HepG2 (cell line): ENCODE data around the gene UNC13D. TPM values are rescaled to one million over a fixed set of nuclear protein-coding genes. Genes with fewer than 3 reads are reported as not detected.
A peak's percentile ranks its signal among the peaks of the same experiment; 100 is the strongest.

Experiments used
- BHLHE40 ChIP-seq: IDR thresholded peaks from 2 replicates; pipeline ENCODE4 v1.6.1; 2011; ENCODE audit warnings: low read length, improper control_type of control experiment
- HES4 ChIP-seq: sonication (generic); formaldehyde crosslinking; IDR thresholded peaks from 2 replicates; pipeline ENCODE4 v1.9.0; 2021; ENCODE audit warnings: mild to moderate bottlenecking, missing genetic modification reagents, borderline replicate concordance
- HNRNPK ChIP-seq: fragments of 200-400 bp; formaldehyde crosslinking; IDR thresholded peaks from 2 replicates; pipeline ENCODE4 v1.6.1; 2018; ENCODE audit warnings: low read length, low read depth, moderate library complexity, mild to moderate bottlenecking; ENCODE audit not compliant: poor library complexity, severe bottlenecking
- MXI1 ChIP-seq: IDR thresholded peaks from 3 replicates; pipeline ENCODE4 v1.6.1; 2012; ENCODE audit warnings: low read depth, low read length, inconsistent platforms, borderline replicate concordance
- SALL2 ChIP-seq: sonication (generic); formaldehyde crosslinking; IDR thresholded peaks from 2 replicates; pipeline ENCODE4 v1.8.1; 2023; ENCODE audit warnings: mild to moderate bottlenecking, missing genetic modification reagents, inconsistent platforms
- SIX4 ChIP-seq: sonication (generic); formaldehyde crosslinking; IDR thresholded peaks from 2 replicates; pipeline ENCODE4 v1.4.0; 2020; ENCODE audit warnings: missing genetic modification reagents
- TOE1 ChIP-seq: sonication (generic); formaldehyde crosslinking; IDR thresholded peaks from 2 replicates; pipeline ENCODE4 v1.4.0; 2020; ENCODE audit warnings: mild to moderate bottlenecking, missing genetic modification reagents
- ZFP36L2 ChIP-seq: sonication (generic); formaldehyde crosslinking; IDR thresholded peaks from 2 replicates; pipeline ENCODE4 v1.4.0; 2020; ENCODE audit warnings: missing genetic modification reagents
- ZNF460 ChIP-seq: sonication (generic); formaldehyde crosslinking; IDR thresholded peaks from 2 replicates; pipeline ENCODE4 v1.5.1; 2020; ENCODE audit warnings: missing genetic modification reagents, mild to moderate bottlenecking, borderline replicate concordance
- ZNF564 ChIP-seq: sonication (generic); formaldehyde crosslinking; IDR thresholded peaks from 2 replicates; pipeline ENCODE4 v1.8.1; 2023; ENCODE audit warnings: mild to moderate bottlenecking, missing genetic modification reagents
- ZNF709 ChIP-seq: sonication (generic); formaldehyde crosslinking; IDR thresholded peaks from 2 replicates; pipeline ENCODE4 v1.5.0; 2020; ENCODE audit warnings: mild to moderate bottlenecking, missing genetic modification reagents
- polyA plus RNA-seq, 8 experiments: library from polyadenylated mRNA; depleted of rRNA in 3 of 8; stranded (reverse) in 7 of 8; unstranded in 1 of 8; fragments of >200 nt; fragmentation: Illumina TruSeq in 4 of 8; extraction: Trizol in 4 of 8; gene quantifications; 2 replicates each; pipeline versions ENCODE4 v1.2.1 to v1.2.3, GENCODE V29; 2011 to 2016; ENCODE audit warnings: low read depth in 4 of 8, missing spikeins in 1 of 8, mixed read lengths in 1 of 8; ENCODE audit not compliant: insufficient read depth in 1 of 8
- total RNA-seq, 5 experiments: library from RNA; depleted of rRNA; stranded (reverse); fragments of >200 nt; fragmentation: Illumina TruSeq; extraction: Trizol; gene quantifications; 2 replicates each; pipeline ENCODE4 v1.2.3, GENCODE V29; 2016; ENCODE audit warnings: low read depth in 1 of 5
- TF ChIP-seq, protein P1 (sequence below): sonication (generic); formaldehyde crosslinking; IDR thresholded peaks from 2 replicates; pipeline ENCODE4 v1.5.1; 2020; ENCODE audit warnings: missing genetic modification reagents, mild to moderate bottlenecking, borderline replicate concordance
- TF ChIP-seq, protein P2 (sequence below): sonication (generic); formaldehyde crosslinking; conservative IDR thresholded peaks from 2 replicates; pipeline ENCODE4 v1.8.0; 2022; ENCODE audit warnings: mild to moderate bottlenecking, moderate library complexity, missing genetic modification reagents
- TF ChIP-seq, protein P3 (sequence below): sonication (generic); formaldehyde crosslinking; IDR thresholded peaks from 2 replicates; pipeline ENCODE4 v1.5.1; 2020; ENCODE audit warnings: missing genetic modification reagents, mild to moderate bottlenecking, borderline replicate concordance
- TF ChIP-seq, protein P4 (sequence below): IDR thresholded peaks from 2 replicates; pipeline ENCODE4 v1.6.1; 2016; ENCODE audit warnings: missing genetic modification reagents, missing compliant biosample characterization
- TF ChIP-seq, protein P5 (sequence below): sonication (generic); formaldehyde crosslinking; IDR thresholded peaks from 2 replicates; pipeline ENCODE4 v1.5.0; 2020; ENCODE audit warnings: mild to moderate bottlenecking, low read depth, missing genetic modification reagents, borderline replicate concordance
- TF ChIP-seq, protein P6 (sequence below): sonication (generic); formaldehyde crosslinking; IDR thresholded peaks from 2 replicates; pipeline ENCODE4 v1.8.0; 2022; ENCODE audit warnings: mild to moderate bottlenecking, missing genetic modification reagents, moderate library complexity
- TF ChIP-seq, protein P7 (sequence below): sonication (generic); formaldehyde crosslinking; IDR thresholded peaks from 2 replicates; pipeline ENCODE4 v1.4.0; 2020; ENCODE audit warnings: missing genetic modification reagents

Gene UNC13D
- total and polyA plus RNA-seq, 2 of the 13 experiments (the other 11 are each of a cell fraction or from before 2014, with no cell fraction given): 29.7 to 42.7 TPM

DNA sequence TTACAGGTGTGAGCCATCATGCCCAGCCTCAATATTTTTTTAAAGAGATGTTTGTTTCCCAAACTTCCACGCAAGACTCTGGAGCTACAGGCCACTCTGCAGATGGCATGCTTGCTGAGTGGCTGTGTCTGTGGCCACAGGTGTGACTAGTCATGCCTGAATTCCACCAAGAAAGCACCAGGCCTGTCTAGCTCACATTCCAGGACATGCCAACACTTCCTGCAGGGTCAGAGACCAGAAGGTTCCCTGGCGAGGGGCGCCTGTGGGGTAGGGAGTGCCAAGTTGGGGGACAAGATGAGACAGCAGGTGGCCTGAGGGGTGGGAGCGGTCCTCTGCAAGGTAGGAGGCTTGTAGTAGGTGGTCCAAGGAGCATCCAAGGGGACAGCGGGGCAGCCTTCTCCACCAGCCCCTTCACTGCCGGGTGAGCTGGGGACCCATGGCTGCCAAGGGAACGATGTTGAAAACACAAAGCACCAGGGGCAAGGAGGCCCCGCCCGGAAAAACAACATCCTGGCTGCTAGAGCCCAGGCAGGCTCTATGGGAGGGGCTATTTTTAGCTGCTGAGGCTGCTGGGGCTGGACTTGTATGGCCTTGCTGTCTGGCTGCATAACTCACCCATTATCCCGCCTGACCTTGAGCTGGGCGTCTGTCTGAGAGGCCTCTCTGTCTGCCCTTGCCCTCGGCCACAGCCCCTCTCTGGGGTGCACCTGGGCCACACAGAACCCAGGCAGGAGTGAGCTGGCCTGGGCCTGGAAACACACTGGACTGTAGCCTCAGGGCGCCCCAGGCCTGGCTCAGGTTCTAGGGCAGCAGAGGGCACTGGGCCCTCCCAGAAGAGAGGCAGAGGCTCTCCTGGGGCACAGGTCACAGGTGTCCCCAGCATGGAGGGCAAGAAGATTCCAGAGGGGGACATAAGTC, 28.5 kb upstream of the UNC13D start (continued):
- TF ChIP-seq, protein P1, sequence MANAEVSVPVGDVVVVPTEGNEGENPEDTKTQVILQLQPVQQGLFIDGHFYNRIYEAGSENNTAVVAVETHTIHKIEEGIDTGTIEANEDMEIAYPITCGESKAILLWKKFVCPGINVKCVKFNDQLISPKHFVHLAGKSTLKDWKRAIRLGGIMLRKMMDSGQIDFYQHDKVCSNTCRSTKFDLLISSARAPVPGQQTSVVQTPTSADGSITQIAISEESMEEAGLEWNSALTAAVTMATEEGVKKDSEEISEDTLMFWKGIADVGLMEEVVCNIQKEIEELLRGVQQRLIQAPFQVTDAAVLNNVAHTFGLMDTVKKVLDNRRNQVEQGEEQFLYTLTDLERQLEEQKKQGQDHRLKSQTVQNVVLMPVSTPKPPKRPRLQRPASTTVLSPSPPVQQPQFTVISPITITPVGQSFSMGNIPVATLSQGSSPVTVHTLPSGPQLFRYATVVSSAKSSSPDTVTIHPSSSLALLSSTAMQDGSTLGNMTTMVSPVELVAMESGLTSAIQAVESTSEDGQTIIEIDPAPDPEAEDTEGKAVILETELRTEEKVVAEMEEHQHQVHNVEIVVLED (CRISPR knock-in tag): peak; percentile 68
- TF ChIP-seq MXI1 (peak; percentile 63; the same call in 1 of the 3 replicates), HES4 (peak; percentile 65; the same call in 1 of the 2 replicates), BHLHE40 (no peak), ZNF564 (CRISPR knock-in tag) (0 out of 2 replicates have a peak, but pooled peaks have one; percentile 74), ZNF709 (peak; percentile 93; the same call in 1 of the 2 replicates), TOE1 (no peak), SALL2 (CRISPR knock-in tag) (peak; percentile 97), SIX4 (CRISPR knock-in tag) (peak; percentile 77; the same call in 1 of the 2 replicates), HNRNPK (no peak), ZFP36L2 (CRISPR knock-in tag) (0 out of 2 replicates have a peak, but pooled peaks have one; percentile 26), ZNF460 (peak; percentile 59; the same call in 1 of the 2 replicates)
- TF ChIP-seq, protein P2, sequence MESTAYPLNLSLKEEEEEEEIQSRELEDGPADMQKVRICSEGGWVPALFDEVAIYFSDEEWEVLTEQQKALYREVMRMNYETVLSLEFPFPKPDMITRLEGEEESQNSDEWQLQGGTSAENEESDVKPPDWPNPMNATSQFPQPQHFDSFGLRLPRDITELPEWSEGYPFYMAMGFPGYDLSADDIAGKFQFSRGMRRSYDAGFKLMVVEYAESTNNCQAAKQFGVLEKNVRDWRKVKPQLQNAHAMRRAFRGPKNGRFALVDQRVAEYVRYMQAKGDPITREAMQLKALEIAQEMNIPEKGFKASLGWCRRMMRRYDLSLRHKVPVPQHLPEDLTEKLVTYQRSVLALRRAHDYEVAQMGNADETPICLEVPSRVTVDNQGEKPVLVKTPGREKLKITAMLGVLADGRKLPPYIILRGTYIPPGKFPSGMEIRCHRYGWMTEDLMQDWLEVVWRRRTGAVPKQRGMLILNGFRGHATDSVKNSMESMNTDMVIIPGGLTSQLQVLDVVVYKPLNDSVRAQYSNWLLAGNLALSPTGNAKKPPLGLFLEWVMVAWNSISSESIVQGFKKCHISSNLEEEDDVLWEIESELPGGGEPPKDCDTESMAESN (CRISPR knock-in tag): peak; percentile 79; the same call in 1 of the 2 replicates
- TF ChIP-seq, protein P3, sequence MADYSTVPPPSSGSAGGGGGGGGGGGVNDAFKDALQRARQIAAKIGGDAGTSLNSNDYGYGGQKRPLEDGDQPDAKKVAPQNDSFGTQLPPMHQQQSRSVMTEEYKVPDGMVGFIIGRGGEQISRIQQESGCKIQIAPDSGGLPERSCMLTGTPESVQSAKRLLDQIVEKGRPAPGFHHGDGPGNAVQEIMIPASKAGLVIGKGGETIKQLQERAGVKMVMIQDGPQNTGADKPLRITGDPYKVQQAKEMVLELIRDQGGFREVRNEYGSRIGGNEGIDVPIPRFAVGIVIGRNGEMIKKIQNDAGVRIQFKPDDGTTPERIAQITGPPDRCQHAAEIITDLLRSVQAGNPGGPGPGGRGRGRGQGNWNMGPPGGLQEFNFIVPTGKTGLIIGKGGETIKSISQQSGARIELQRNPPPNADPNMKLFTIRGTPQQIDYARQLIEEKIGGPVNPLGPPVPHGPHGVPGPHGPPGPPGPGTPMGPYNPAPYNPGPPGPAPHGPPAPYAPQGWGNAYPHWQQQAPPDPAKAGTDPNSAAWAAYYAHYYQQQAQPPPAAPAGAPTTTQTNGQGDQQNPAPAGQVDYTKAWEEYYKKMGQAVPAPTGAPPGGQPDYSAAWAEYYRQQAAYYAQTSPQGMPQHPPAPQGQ: no peak; the same call in none of the 2 replicates
- TF ChIP-seq, protein P4, sequence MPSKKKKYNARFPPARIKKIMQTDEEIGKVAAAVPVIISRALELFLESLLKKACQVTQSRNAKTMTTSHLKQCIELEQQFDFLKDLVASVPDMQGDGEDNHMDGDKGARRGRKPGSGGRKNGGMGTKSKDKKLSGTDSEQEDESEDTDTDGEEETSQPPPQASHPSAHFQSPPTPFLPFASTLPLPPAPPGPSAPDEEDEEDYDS (CRISPR knock-in tag): peak; percentile 89
- TF ChIP-seq, protein P5, sequence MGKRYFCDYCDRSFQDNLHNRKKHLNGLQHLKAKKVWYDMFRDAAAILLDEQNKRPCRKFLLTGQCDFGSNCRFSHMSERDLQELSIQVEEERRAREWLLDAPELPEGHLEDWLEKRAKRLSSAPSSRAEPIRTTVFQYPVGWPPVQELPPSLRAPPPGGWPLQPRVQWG: no peak
- TF ChIP-seq, protein P6, sequence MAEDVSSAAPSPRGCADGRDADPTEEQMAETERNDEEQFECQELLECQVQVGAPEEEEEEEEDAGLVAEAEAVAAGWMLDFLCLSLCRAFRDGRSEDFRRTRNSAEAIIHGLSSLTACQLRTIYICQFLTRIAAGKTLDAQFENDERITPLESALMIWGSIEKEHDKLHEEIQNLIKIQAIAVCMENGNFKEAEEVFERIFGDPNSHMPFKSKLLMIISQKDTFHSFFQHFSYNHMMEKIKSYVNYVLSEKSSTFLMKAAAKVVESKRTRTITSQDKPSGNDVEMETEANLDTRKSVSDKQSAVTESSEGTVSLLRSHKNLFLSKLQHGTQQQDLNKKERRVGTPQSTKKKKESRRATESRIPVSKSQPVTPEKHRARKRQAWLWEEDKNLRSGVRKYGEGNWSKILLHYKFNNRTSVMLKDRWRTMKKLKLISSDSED (CRISPR knock-in tag): no peak
- TF ChIP-seq, protein P7, sequence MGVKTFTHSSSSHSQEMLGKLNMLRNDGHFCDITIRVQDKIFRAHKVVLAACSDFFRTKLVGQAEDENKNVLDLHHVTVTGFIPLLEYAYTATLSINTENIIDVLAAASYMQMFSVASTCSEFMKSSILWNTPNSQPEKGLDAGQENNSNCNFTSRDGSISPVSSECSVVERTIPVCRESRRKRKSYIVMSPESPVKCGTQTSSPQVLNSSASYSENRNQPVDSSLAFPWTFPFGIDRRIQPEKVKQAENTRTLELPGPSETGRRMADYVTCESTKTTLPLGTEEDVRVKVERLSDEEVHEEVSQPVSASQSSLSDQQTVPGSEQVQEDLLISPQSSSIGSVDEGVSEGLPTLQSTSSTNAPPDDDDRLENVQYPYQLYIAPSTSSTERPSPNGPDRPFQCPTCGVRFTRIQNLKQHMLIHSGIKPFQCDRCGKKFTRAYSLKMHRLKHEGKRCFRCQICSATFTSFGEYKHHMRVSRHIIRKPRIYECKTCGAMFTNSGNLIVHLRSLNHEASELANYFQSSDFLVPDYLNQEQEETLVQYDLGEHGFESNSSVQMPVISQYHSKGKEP (CRISPR knock-in tag): no peak
